Brain microvascular endothelial cell (primary cell): ENCODE data around the gene AMMECR1L.
"Not testable (repeated sequence)": the region's sequence is repeated elsewhere in the genome, so short reads cannot be mapped to it uniquely, and the experiment has no call there.

Experiments
- DNase-seq: peaks from one replicate; pipeline ENCODE4 v3.0.0-alpha.2; 2020
- H3K27ac ChIP-seq: fragments of 250-450 bp; sonication (Bioruptor Pico); 2 replicates; pipeline ENCODE4 v1.5.1; 2020; ENCODE audit warnings: mild to moderate bottlenecking, moderate library complexity
- H3K27me3 ChIP-seq: fragments of 250-450 bp; sonication (Bioruptor Pico); replicated peaks from 2 replicates; pipeline ENCODE4 v1.5.1; 2020; ENCODE audit warnings: mild to moderate bottlenecking
- H3K36me3 ChIP-seq: fragments of 250-450 bp; sonication (Bioruptor Pico); replicated peaks from 2 replicates; pipeline ENCODE4 v1.5.1; 2020; ENCODE audit warnings: mild to moderate bottlenecking
- H3K4me3 ChIP-seq: 2 replicates; pipeline ENCODE4 v1.5.1; 2011; ENCODE audit warnings: low read depth, mild to moderate bottlenecking, control low read depth, low read length, moderate library complexity
- CTCF ChIP-seq: IDR thresholded peaks from 2 replicates; pipeline ENCODE4 v1.5.1; 2011; ENCODE audit warnings: low read depth, mild to moderate bottlenecking, moderate library complexity, low read length, control low read depth, inconsistent platforms; ENCODE audit errors: missing control alignments
- in situ Hi-C: cut with HindIII; loops from 2 replicates; pipeline ENCODE4 v1.10.0; 2017; ENCODE audit warnings: low sequenced_read_pairs, low pct_ligation_motif_present

The AMMECR1L gene

GRCh38 chr2:127888772-127889171, 3.0 kb upstream of the AMMECR1L start:
- no peak overlapping the region for H3K27ac ChIP-seq
- H3K36me3 ChIP-seq, result peaks cover 4% of the 10 kb centered on the region
- H3K4me3 ChIP-seq, result no peak overlapping the region
- in situ Hi-C loops, result no loop called here
- no peak for TF ChIP-seq CTCF
- H3K27me3 ChIP-seq, result no peaks in the 10 kb centered on the region
- no peak for DNase-seq

- H3K36me3 ChIP-seq, result peaks cover 12% of the 10 kb centered on the region
- peak overlapping the region; percentile 28 for H3K4me3 ChIP-seq
- in situ Hi-C loops, result no loop called here
- H3K27ac ChIP-seq, result no peak overlapping the region
- no peak for TF ChIP-seq CTCF
- no peaks in the 10 kb centered on the region for H3K27me3 ChIP-seq
- DNase-seq, result no peak
These were observed 2.0 kb upstream of the AMMECR1L start for GRCh38 chr2:127887776-127888130.

GRCh38 chr2:127887082-127887775, 1.5 kb upstream of the AMMECR1L start:
- no peak for DNase-seq
- TF ChIP-seq CTCF, result no peak
- H3K4me3 ChIP-seq, result peak overlapping the region; percentile 28
- H3K36me3 ChIP-seq, result peaks cover 12% of the 10 kb centered on the region
- in situ Hi-C loops, result no loop called here
- no peaks in the 10 kb centered on the region for H3K27me3 ChIP-seq
- H3K27ac ChIP-seq, result peak overlapping the region; percentile 29

- Histone ChIP-seq H3K4me3 (peak overlapping the region; percentile 59), H3K27ac (peak overlapping the region; percentile 73), H3K36me3 (peaks cover 12% of the 10 kb centered on the region)
- in situ Hi-C loops, DNase-seq, H3K27me3 ChIP-seq: not testable (repeated sequence)
These were observed 808 bp upstream of the AMMECR1L start for GRCh38 chr2:127886593-127886935.

- Histone ChIP-seq H3K27ac (peak overlapping the region; percentile 87), H3K36me3 (peaks cover 22% of the 10 kb centered on the region), H3K4me3 (peak overlapping the region; percentile 65)
- DNase-seq, in situ Hi-C loops, H3K27me3 ChIP-seq: not testable (repeated sequence)
These were observed 655 bp downstream of the AMMECR1L start for GRCh38 chr2:127884861-127885740.

GRCh38 chr2:127884436-127884835, 1.3 kb downstream of the AMMECR1L start:
- Histone ChIP-seq H3K27me3 (no peaks in the 10 kb centered on the region), H3K27ac (peak overlapping the region; percentile 87), H3K36me3 (peaks cover 23% of the 10 kb centered on the region), H3K4me3 (peak overlapping the region; percentile 65)
- TF ChIP-seq CTCF, result no peak
- in situ Hi-C loops, result no loop called here
- DNase-seq, result peak; percentile 61
